ENCODE data around the gene TIAM1. TPM values are rescaled to one million over a fixed set of nuclear protein-coding genes. Genes with fewer than 3 reads are reported as not detected.

TIAM1 gene
- total RNA-seq, 1 donor from 2014 or later: 7.8 TPM

GRCh38 chr21:31335957-31336738 lies 7.9 kb downstream of the TIAM1 start:
- DNase-seq (ENCODE audit: low read depth): peak; percentile 91

- peak; percentile 76 for DNase-seq (ENCODE audit: low read depth)
These were observed 9.4 kb downstream of the TIAM1 start for GRCh38 chr21:31334648-31335121.

GRCh38 chr21:31332525-31332924 lies 11.5 kb downstream of the TIAM1 start:
- no peak for DNase-seq (ENCODE audit: low read depth)

- no peak for DNase-seq (ENCODE audit: low read depth)
These were observed 12.8 kb downstream of the TIAM1 start for GRCh38 chr21:31331231-31331630.

GRCh38 chr21:31330144-31330483 lies 13.9 kb downstream of the TIAM1 start:
- DNase-seq (ENCODE audit: low read depth): no peak

GRCh38 chr21:31329456-31330143 lies 14.5 kb downstream of the TIAM1 start:
- DNase-seq (ENCODE audit: low read depth): no peak

- DNase-seq (ENCODE audit: low read depth): peak; percentile 43
These were observed 17.4 kb downstream of the TIAM1 start for GRCh38 chr21:31326522-31327242.

GRCh38 chr21:31318971-31319370 lies 25.1 kb downstream of the TIAM1 start:
- DNase-seq (ENCODE audit: low read depth): no peak

GRCh38 chr21:31317688-31318087 lies 26.4 kb downstream of the TIAM1 start:
- DNase-seq (ENCODE audit: low read depth): no peak

GRCh38 chr21:31316488-31317169 lies 27.4 kb downstream of the TIAM1 start:
- no peak for DNase-seq (ENCODE audit: low read depth)

GRCh38 chr21:31316072-31316471 lies 28.0 kb downstream of the TIAM1 start:
- no peak for DNase-seq (ENCODE audit: low read depth)

GRCh38 chr21:31310750-31311149 lies 33.3 kb downstream of the TIAM1 start:
- no peak for DNase-seq (ENCODE audit: low read depth)

- no peak for DNase-seq (ENCODE audit: low read depth)
These were observed 35.5 kb downstream of the TIAM1 start for GRCh38 chr21:31308584-31308983.

- no peak for DNase-seq (ENCODE audit: low read depth)
These were observed 38.2 kb downstream of the TIAM1 start for GRCh38 chr21:31305888-31306287.

GRCh38 chr21:31299291-31300147 lies 44.5 kb downstream of the TIAM1 start:
- no peak for DNase-seq (ENCODE audit: low read depth)

- DNase-seq (ENCODE audit: low read depth): no peak
These were observed 45.3 kb downstream of the TIAM1 start for GRCh38 chr21:31298618-31299269.

GRCh38 chr21:31297806-31298205 lies 46.3 kb downstream of the TIAM1 start:
- no peak for DNase-seq (ENCODE audit: low read depth)

GRCh38 chr21:31295676-31296075 lies 48.4 kb downstream of the TIAM1 start:
- no peak for DNase-seq (ENCODE audit: low read depth)

- no peak for DNase-seq (ENCODE audit: low read depth)
These were observed 49.4 kb downstream of the TIAM1 start for GRCh38 chr21:31294691-31295090.

- DNase-seq (ENCODE audit: low read depth): peak; percentile 83
These were observed 50.1 kb downstream of the TIAM1 start for GRCh38 chr21:31293986-31294385.
